Activated naive CD8-positive, alpha-beta T cell treated with anti-CD3 and anti-CD28 coated beads, Interleukin-2, amount 10 ng/mL, durations not matched to agents 7 days and 5 days (primary cell): ENCODE measurements around the gene CDK14. TPM values are rescaled to one million over a fixed set of nuclear protein-coding genes. Genes with fewer than 3 reads are reported as not detected.

Experiments used
- ATAC-seq: fragments of 150-1000 bp; cut with Tn5 transposase; one replicate; pipeline ENCODE4 v1.10.0; 2021; ENCODE audit warnings: low read depth, moderate library complexity
- POLR2A ChIA-PET: fragments of 350-600 bp; sonication (Branson Sonifier 250); formaldehyde crosslinking; loops from one replicate; lab custom pipeline; 2021; ENCODE audit warnings: antibody characterized with exemption; lab: Charles Lee
- DNase-seq: peaks from one replicate; pipeline ENCODE4 v3.0.0; 2021
- H3K27ac Mint-ChIP-seq: one replicate; pipeline ENCODE4 v1.8.0; 2022; ENCODE audit warnings: mild to moderate bottlenecking, mixed read lengths
- H3K27me3 Mint-ChIP-seq: one replicate; pipeline ENCODE4 v1.8.0; 2022; ENCODE audit warnings: mild to moderate bottlenecking, moderate library complexity, mixed read lengths
- H3K36me3 Mint-ChIP-seq: one replicate; pipeline ENCODE4 v1.8.0; 2021; ENCODE audit warnings: mild to moderate bottlenecking, mixed read lengths
- H3K4me1 Mint-ChIP-seq: one replicate; pipeline ENCODE4 v1.8.0; 2021; ENCODE audit warnings: mixed read lengths
- H3K4me3 Mint-ChIP-seq: one replicate; pipeline ENCODE4 v1.8.0; 2022; ENCODE audit warnings: mild to moderate bottlenecking, moderate library complexity, mixed read lengths
- H3K9me3 Mint-ChIP-seq: one replicate; pipeline ENCODE4 v1.8.0; 2021; ENCODE audit warnings: mixed read lengths
- total RNA-seq, 2 experiments: library from RNA; stranded (reverse); gene quantifications; one replicate each; pipeline ENCODE4 v1.2.3, GENCODE V29; 2021

The CDK14 gene
- total RNA-seq, 2 experiments from 2014 or later: 0.94 to 1.2 TPM

GRCh38 chr7:90816511-90817142, 220.5 kb downstream of the CDK14 start:
- H3K27me3 Mint-ChIP-seq: no peaks in the 10 kb centered on the region
- no peaks in the 10 kb centered on the region for H3K9me3 Mint-ChIP-seq
- no peak overlapping the region for H3K4me3 Mint-ChIP-seq
- no peaks in the 10 kb centered on the region for H3K36me3 Mint-ChIP-seq
- POLR2A ChIA-PET: no interaction called here
- DNase-seq: no peak
- H3K4me1 Mint-ChIP-seq: no peaks in the 10 kb centered on the region
- no peak for ATAC-seq
- H3K27ac Mint-ChIP-seq: no peak overlapping the region

DNA sequence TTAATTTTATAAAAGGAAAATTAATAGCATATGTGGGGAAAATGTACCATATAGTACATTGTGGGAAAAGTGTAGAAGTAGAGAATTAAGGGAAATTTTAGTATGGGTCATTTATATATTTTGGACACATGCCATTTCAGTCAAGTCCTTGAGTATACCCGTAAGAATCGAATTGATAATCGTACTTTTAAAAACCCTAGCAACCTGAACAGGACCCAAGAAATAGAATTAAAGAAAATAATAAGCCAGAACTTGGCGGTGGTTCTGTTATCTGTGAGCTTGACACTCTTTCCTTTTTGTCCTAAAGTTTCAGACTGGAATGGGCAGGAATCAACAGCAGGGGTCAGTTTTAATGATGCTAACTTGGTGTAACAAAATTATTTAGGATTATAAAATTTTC, 221.0 kb downstream of the CDK14 start:
- Mint-ChIP-seq H3K4me3 (no peak overlapping the region), H3K4me1 (no peaks in the 10 kb centered on the region), H3K27me3 (no peaks in the 10 kb centered on the region), H3K36me3 (no peaks in the 10 kb centered on the region), H3K9me3 (no peaks in the 10 kb centered on the region), H3K27ac (no peak overlapping the region)
- POLR2A ChIA-PET: no interaction called here
- DNase-seq: no peak
- no peak for ATAC-seq

GRCh38 chr7:90817846-90818245, 221.7 kb downstream of the CDK14 start:
- Mint-ChIP-seq H3K27ac (no peak overlapping the region), H3K36me3 (no peaks in the 10 kb centered on the region), H3K4me3 (no peak overlapping the region), H3K4me1 (no peaks in the 10 kb centered on the region), H3K27me3 (no peaks in the 10 kb centered on the region), H3K9me3 (no peaks in the 10 kb centered on the region)
- DNase-seq (no peak), ATAC-seq (no peak)
- POLR2A ChIA-PET: no interaction called here

DNA sequence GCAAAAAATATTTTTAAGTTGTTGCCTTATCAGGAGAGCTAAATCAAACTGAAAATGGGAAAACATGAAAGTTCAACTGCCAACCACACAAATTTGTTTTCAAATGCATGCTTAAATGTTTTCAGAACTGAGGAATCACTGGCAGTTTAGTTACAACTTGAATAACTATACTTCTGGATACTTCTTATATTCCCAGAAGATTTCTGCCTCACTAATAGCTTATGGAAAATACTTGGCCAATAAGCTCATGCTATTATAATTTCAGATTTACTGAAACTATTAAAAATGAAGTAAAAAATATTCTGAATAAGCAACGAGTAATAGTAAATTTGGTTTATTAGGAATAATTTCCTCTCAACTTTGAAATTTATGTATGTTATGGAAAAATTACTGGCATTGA, 222.2 kb downstream of the CDK14 start:
- DNase-seq (no peak), ATAC-seq (no peak)
- Mint-ChIP-seq H3K36me3 (no peaks in the 10 kb centered on the region), H3K27ac (no peak overlapping the region), H3K27me3 (no peaks in the 10 kb centered on the region), H3K9me3 (no peaks in the 10 kb centered on the region), H3K4me3 (no peak overlapping the region), H3K4me1 (no peaks in the 10 kb centered on the region)
- POLR2A ChIA-PET: no interaction called here

GRCh38 chr7:90821961-90822620, 226.0 kb downstream of the CDK14 start:
- Mint-ChIP-seq H3K36me3 (no peaks in the 10 kb centered on the region), H3K4me3 (no peak overlapping the region), H3K27me3 (no peaks in the 10 kb centered on the region), H3K9me3 (no peaks in the 10 kb centered on the region), H3K4me1 (no peaks in the 10 kb centered on the region), H3K27ac (no peak overlapping the region)
- POLR2A ChIA-PET: no interaction called here
- DNase-seq (no peak), ATAC-seq (no peak)

- POLR2A ChIA-PET: no interaction called here
- H3K9me3 Mint-ChIP-seq: peaks cover 2% of the 10 kb centered on the region
- no peaks in the 10 kb centered on the region for H3K27me3 Mint-ChIP-seq
- H3K27ac Mint-ChIP-seq: no peak overlapping the region
- ATAC-seq (no peak), DNase-seq (no peak)
- no peak overlapping the region for H3K4me3 Mint-ChIP-seq
- H3K36me3 Mint-ChIP-seq: no peaks in the 10 kb centered on the region
- no peaks in the 10 kb centered on the region for H3K4me1 Mint-ChIP-seq
Observed at GRCh38 chr7:90824386-90825307, 228.5 kb downstream of the CDK14 start.

DNA sequence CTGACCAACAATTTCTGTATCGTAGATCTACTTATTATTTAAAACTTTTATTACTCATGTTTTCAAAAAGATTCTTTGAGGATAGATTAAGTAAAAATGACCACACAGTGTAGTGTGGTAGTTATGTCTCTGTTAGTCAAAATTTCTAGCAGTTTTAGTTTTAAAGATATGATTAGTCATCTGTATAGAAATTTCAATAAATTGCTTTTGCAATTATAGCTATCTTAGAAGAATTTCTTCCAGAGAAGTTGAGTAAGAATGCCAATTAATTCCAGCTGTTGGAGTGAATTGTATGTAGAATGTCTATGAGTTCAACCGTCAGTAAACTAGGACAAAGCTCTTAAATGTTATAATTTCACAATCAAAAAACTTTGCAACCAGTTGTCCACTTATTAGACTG, 229.7 kb downstream of the CDK14 start:
- no peak for ATAC-seq
- DNase-seq: no peak
- Mint-ChIP-seq H3K36me3 (no peaks in the 10 kb centered on the region), H3K27ac (no peak overlapping the region), H3K4me3 (no peak overlapping the region), H3K4me1 (no peaks in the 10 kb centered on the region), H3K27me3 (no peaks in the 10 kb centered on the region), H3K9me3 (peaks cover 4% of the 10 kb centered on the region)
- POLR2A ChIA-PET: no interaction called here

- Mint-ChIP-seq H3K9me3 (peaks cover 4% of the 10 kb centered on the region), H3K27ac (no peak overlapping the region), H3K4me1 (no peaks in the 10 kb centered on the region), H3K4me3 (no peak overlapping the region), H3K27me3 (no peaks in the 10 kb centered on the region), H3K36me3 (no peaks in the 10 kb centered on the region)
- POLR2A ChIA-PET: no interaction called here
- DNase-seq (no peak), ATAC-seq (no peak)
Observed at GRCh38 chr7:90828601-90829000, 232.5 kb downstream of the CDK14 start.

GRCh38 chr7:90830308-90830707, 234.2 kb downstream of the CDK14 start:
- Mint-ChIP-seq H3K36me3 (no peaks in the 10 kb centered on the region), H3K27me3 (no peaks in the 10 kb centered on the region)
- no peak for ATAC-seq

GRCh38 chr7:90832726-90833125, 236.6 kb downstream of the CDK14 start:
- Mint-ChIP-seq H3K36me3 (no peaks in the 10 kb centered on the region), H3K4me3 (no peak overlapping the region)
- POLR2A ChIA-PET: no interaction called here

More at GRCh38 chr7:90830308-90830707, 234.2 kb downstream of the CDK14 start:
- Mint-ChIP-seq H3K4me3 (no peak overlapping the region), H3K27ac (no peak overlapping the region), H3K9me3 (peaks cover 4% of the 10 kb centered on the region), H3K4me1 (no peaks in the 10 kb centered on the region)
- no peak for DNase-seq
- POLR2A ChIA-PET: no interaction called here

DNA sequence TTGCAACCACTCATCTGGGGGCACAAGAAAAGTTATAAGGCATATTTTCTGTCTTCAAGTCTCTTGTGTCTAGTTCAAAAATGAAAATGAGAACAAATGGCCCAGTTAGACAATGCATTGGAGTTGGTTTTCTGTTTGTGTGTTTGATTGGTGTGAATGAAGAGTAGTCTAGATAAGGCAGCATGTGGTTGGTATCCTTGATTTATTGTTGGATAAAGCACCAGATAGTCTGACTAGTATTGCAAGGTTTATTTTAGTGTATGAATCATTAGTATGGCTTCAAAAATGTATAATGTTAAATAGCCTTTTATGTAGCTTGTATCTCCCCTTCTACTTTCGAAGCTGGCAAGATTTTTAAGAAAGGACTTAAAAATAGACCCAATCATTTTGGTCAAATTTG, 237.3 kb downstream of the CDK14 start:
- Mint-ChIP-seq H3K27ac (no peak overlapping the region), H3K4me3 (no peak overlapping the region), H3K27me3 (no peaks in the 10 kb centered on the region), H3K36me3 (no peaks in the 10 kb centered on the region), H3K4me1 (no peaks in the 10 kb centered on the region), H3K9me3 (peaks cover 7% of the 10 kb centered on the region)
- DNase-seq (no peak), ATAC-seq (no peak)
- POLR2A ChIA-PET: no interaction called here

More at GRCh38 chr7:90832726-90833125, 236.6 kb downstream of the CDK14 start:
- ATAC-seq: no peak
- no peaks in the 10 kb centered on the region for H3K27me3 Mint-ChIP-seq
- no peaks in the 10 kb centered on the region for H3K4me1 Mint-ChIP-seq
- no peak for DNase-seq
- no peak overlapping the region for H3K27ac Mint-ChIP-seq
- H3K9me3 Mint-ChIP-seq: peaks cover 6% of the 10 kb centered on the region

- DNase-seq (no peak), ATAC-seq (no peak)
- no peaks in the 10 kb centered on the region for H3K36me3 Mint-ChIP-seq
- H3K4me3 Mint-ChIP-seq: no peak overlapping the region
- H3K9me3 Mint-ChIP-seq: peaks cover 6% of the 10 kb centered on the region
- H3K27me3 Mint-ChIP-seq: no peaks in the 10 kb centered on the region
- POLR2A ChIA-PET: no interaction called here
- no peak overlapping the region for H3K27ac Mint-ChIP-seq
- no peaks in the 10 kb centered on the region for H3K4me1 Mint-ChIP-seq
Observed at GRCh38 chr7:90834771-90835170, 238.7 kb downstream of the CDK14 start.

DNA sequence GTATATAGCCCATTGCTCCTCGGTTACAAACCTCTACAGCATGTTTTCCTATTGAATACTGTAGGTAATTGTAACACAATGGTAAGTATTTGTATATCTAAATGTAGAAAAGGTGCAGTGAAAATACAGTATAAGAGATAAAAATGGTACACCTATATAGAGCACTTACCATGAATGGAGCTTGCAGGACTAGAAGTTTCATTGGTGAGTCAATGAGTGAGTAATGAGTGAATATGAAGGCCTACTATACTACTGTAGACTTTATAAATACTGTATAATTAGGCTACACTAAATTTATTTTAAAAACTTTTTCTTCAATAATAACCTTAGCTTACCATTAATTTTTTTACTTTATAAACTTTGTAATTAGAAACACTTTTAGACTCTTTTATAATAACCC, 239.7 kb downstream of the CDK14 start:
- H3K27me3 Mint-ChIP-seq: no peaks in the 10 kb centered on the region
- no peak for ATAC-seq
- POLR2A ChIA-PET: no interaction called here

More for the DNA sequence above, 239.7 kb downstream of the CDK14 start:
- Mint-ChIP-seq H3K4me3 (no peak overlapping the region), H3K9me3 (peaks cover 4% of the 10 kb centered on the region), H3K27ac (no peak overlapping the region), H3K36me3 (no peaks in the 10 kb centered on the region), H3K4me1 (no peaks in the 10 kb centered on the region)
- DNase-seq: no peak
